ENCODE measurements around the gene ZC3H10.

The ZC3H10 gene

GRCh38 chr12:56145217-56145616, 27.2 kb downstream of the ZC3H10 start:
- intact Hi-C loops (cut with DNase I; ENCODE audit: low total_unique reads): no loop called here
- no peak for DNase-seq
- H3K4me3 ChIP-seq: no peak overlapping the region
- no peaks in the 10 kb centered on the region for H3K27me3 ChIP-seq
- H3K9me3 ChIP-seq: no peaks in the 10 kb centered on the region
- H3K27ac ChIP-seq: no peak overlapping the region
- peaks cover 45 to 51% (median 51%) of the 10 kb centered on the region in 3 donors for H3K36me3 ChIP-seq
- TF ChIP-seq CTCF (IDR thresholded peaks at IDR 0.05): no peak
- peaks cover 0 to 13% (median 8%) of the 10 kb centered on the region in 4 donors for H3K4me1 ChIP-seq

GRCh38 chr12:56146492-56147460, 28.7 kb downstream of the ZC3H10 start:
- Histone ChIP-seq H3K27me3 (no peaks in the 10 kb centered on the region), H3K4me1 (peaks cover 0 to 19% (median 12%) of the 10 kb centered on the region in 4 donors), H3K4me3 (no peak overlapping the region), H3K36me3 (peaks cover 33 to 36% (median 36%) of the 10 kb centered on the region in 3 donors), H3K27ac (no peak overlapping the region), H3K9me3 (no peaks in the 10 kb centered on the region)
- intact Hi-C loops (cut with DNase I; ENCODE audit: low total_unique reads): no loop called here
- no peak for TF ChIP-seq CTCF (IDR thresholded peaks at IDR 0.05)
- DNase-seq: no peak

- Histone ChIP-seq H3K9me3 (no peaks in the 10 kb centered on the region), H3K36me3 (peaks cover 0 to 7% (median 0%) of the 10 kb centered on the region in 3 donors), H3K27me3 (no peaks in the 10 kb centered on the region), H3K4me1 (peaks cover 0 to 30% (median 25%) of the 10 kb centered on the region in 4 donors), H3K4me3 (no peak overlapping the region), H3K27ac (no peak overlapping the region)
- no peak for TF ChIP-seq CTCF (IDR thresholded peaks at IDR 0.05)
- intact Hi-C loops (cut with DNase I; ENCODE audit: low total_unique reads): no loop called here
- DNase-seq: no peak
Observed at GRCh38 chr12:56150563-56150962, 32.5 kb downstream of the ZC3H10 start.

GRCh38 chr12:56151672-56152131, 33.6 kb downstream of the ZC3H10 start:
- peak; percentile 10 to 35 for TF ChIP-seq CTCF (IDR thresholded peaks at IDR 0.05)
- Histone ChIP-seq H3K27me3 (no peaks in the 10 kb centered on the region), H3K4me3 (peak overlapping the region; percentile 58 to 59), H3K36me3 (peaks cover 0 to 7% (median 0%) of the 10 kb centered on the region in 3 donors), H3K27ac (peak overlapping the region; percentile 80 to 88), H3K4me1 (peaks cover 0 to 28% (median 20%) of the 10 kb centered on the region in 4 donors), H3K9me3 (no peaks in the 10 kb centered on the region)
- intact Hi-C loops (cut with DNase I; ENCODE audit: low total_unique reads): no loop called here
- DNase-seq: no peak

- peak; percentile 94 to 96 for DNase-seq
- intact Hi-C loops (cut with DNase I; ENCODE audit: low total_unique reads): no loop called here
- Histone ChIP-seq H3K4me3 (peak within 1 kb of the TSS; percentile 58 to 59), H3K27me3 (no peaks in the 10 kb centered on the region), H3K9me3 (no peaks in the 10 kb centered on the region), H3K36me3 (peaks cover 0 to 7% (median 0%) of the 10 kb centered on the region in 3 donors), H3K4me1 (peaks cover 0 to 23% (median 18%) of the 10 kb centered on the region in 4 donors), H3K27ac (peak within 1 kb of the TSS; percentile 80 to 88)
- TF ChIP-seq CTCF (IDR thresholded peaks at IDR 0.05): no peak
Observed at GRCh38 chr12:56152132-56152755, 34.2 kb downstream of the ZC3H10 start, which contains the start of gene MYL6B. Gene MYL6B (plus strand): TSS chr12:56152587. CDS start chr12:56153919, 1,332 bp downstream.

Measured in tibial artery (tissue), 4 donors.